ENCODE results near the gene DDIT3. TPM values are rescaled to one million over a fixed set of nuclear protein-coding genes. Genes with fewer than 3 reads are reported as not detected.
"Not testable (repeated sequence)": the region's sequence is repeated elsewhere in the genome, so short reads cannot be mapped to it uniquely, and the experiment has no call there.

DDIT3 gene
- polyA plus RNA-seq, 10 donors: 9.9 to 13.4 (median 11.4) TPM

DNA sequence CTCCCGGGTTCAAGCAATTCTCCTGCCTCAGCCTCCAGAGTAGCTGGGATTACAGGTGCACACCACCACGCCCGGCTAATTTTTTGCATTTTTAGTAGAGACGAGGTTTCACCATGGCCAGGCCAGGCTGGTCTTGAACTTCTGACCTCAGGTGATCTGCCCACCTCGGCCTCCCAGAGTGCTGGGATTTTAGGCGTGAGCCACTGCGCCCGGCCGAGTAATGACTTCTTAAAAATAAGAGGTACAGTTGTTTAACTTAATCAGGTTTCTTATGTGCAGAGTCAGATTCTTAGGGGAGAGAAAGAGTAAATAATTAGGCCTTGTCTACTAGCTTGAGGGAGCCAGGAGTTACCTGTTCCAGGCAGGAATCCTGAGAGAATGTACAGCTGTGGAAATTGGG lies 6.1 kb downstream of the DDIT3 start:
- not testable (repeated sequence) for DNase-seq

DNA sequence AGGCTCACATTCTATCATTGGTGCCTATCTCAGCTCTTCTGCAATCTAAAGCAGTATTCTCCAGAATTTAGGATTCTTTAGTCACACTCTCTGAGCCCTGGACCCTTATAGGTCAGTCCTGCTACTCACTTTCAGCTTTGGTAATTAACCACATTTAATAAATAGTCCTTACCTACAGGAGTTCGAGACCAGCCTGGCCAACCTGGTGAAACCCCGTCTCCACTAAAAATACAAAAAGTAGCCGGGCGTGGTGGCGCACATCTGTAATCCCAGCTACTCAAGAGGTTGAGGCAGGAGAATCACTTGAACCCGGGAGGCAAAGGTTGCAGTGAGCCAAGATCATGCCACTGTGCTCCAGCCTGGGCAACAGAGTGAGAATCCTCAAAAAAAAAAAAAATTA lies 6.6 kb downstream of the DDIT3 start:
- not testable (repeated sequence) for DNase-seq

DNA sequence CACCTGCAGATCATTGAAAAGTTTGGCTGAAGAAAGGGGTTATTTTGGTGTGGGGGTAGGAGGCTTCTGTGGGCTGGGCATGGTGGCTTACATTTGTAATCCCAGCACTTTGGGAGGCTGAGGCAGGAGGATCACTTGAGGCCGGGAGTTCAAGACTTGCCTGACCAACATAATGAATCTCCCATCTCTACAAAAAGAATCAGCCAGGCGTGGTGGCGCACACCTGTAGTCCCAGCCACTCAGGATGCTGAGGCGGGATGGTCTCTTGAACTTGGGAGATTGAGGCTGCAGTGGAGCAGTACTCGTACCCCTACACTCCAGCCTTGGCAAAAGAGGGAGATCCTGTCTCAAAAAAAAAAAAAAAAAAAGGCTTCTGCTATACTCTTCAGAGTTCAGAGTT lies 7.0 kb downstream of the DDIT3 start:
- DNase-seq: no peak

DNA sequence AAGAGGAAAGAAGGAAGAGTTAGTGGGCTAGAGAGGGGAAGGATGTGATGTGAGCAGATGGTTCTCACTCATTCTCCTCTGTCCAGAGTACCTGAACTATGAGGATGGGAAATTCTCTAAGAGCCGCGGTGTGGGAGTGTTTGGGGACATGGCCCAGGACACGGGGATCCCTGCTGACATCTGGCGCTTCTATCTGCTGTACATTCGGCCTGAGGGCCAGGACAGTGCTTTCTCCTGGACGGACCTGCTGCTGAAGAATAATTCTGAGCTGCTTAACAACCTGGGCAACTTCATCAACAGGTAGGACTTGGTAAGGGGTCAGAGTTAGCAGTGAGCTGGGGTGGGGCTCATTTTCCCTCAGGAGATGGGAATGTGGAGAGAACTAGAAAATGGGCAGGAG lies 7.6 kb downstream of the DDIT3 start:
- no peak for DNase-seq

DNA sequence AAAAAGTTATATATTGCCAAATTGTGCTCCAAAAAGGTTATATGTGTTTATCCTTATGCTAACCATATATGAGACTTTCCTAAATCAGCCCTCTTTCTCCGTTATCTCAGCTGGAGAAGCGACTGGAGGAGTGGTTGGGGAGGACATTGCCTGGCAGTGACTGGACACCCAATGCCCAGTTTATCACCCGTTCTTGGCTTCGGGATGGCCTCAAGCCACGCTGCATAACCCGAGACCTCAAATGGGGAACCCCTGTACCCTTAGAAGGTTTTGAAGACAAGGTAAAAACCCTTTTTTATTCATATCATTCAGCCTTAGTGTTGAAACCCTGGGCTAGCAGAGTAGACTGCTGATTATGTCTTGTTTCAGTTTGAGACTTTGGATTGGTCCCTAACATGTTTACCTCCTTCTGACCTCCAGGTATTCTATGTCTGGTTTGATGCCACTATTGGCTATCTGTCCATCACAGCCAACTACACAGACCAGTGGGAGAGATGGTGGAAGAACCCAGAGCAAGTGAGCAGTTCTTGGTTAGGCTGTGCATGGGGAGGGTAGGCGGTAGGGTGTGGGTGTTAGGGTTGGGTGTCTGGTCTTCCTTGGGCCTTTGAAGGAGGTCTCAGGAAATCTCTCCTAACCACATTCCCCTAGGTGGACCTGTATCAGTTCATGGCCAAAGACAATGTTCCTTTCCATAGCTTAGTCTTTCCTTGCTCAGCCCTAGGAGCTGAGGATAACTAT lies 8.6 kb downstream of the DDIT3 start:
- no peak for DNase-seq

DNA sequence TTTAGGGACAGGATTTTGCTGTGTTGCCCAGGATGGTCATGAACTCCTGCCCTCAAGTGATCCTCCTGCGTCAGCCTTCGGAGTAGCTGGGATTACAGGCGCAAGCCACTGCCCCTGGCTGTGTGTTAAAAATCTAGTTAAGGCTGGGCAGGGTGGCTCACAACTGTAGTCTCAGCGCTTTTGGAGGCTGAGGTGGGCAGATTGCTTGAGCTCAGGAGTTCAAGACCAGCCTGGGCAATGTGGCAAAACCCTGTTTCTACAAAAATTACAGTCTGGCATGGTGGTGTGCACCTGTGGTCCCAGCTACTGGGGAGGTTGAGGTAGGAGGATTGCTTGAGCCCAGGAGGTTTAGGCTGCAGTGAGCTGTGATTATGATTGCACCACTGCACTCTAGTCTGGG lies 9.2 kb downstream of the DDIT3 start:
- no peak for DNase-seq

DNA sequence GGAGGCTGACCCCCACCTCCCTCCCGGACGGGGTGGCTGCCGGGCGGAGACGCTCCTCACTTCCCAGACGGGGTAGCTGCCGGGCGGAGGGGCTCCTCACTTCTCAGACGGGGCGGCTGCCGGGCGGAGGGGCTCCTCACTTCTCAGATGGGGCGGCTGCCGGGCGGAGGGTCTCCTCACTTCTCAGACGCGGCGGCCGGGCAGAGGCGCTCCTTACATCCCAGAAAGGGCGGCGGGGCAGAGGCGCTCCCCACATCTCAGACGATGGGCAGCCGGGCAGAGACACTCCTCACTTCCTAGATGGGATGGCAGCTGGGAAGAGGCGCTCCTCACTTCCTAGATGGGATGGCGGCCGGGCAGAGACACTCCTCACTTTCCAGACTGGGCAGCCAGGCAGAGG lies 12.5 kb downstream of the DDIT3 start:
- DNase-seq: not testable (repeated sequence)

DNA sequence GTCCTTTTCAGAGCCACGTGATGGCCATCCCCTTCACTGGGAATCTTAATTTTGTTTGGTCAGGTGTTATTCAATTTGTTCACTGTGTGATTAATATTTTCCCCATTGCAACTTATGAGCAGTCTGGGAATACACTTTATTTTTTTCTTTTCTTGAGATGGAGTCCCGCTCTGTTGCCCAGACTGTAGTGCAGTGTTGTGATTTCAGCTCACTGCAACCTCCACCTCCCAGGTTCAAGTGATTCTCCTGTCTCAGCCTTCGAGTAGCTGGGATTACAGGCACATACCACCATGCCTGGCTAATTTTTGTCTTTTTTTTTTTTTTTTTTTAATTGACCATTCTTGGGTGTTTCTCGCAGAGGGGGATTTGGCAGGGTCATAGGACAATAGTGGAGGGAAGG lies 13.8 kb downstream of the DDIT3 start:
- DNase-seq: not testable (repeated sequence)

DNA sequence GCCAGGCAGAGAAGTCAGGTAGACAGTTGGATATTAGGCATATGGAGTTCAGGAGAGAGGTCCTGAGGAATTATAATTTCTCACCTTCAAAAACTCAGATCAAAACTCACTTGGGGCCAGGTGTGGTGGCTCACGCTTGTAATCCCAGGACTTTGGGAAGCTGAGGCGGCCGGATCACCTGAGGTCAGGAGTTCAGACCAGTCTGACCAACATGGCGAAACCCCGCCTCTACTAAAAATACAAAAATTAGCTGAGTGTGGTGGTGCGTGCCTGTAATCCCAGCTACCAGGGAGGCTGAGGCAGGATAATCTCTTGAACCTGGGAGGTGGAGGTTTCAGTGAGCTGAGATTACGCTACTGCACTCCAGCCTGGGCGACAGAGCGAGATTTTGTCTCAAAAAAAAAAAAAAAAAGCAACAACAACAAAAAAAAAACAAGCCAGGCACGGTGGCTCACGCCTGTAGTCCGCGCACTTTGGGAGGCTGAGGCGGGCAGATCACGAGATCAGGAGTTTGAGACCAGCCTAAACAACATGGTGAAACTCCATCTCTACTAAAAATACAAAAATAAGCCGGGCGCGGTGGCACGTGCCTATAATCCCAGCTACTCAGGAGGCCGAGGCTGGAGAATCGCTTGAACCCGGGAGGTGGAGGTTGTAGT lies 17.9 kb downstream of the DDIT3 start:
- not testable (repeated sequence) for DNase-seq

DNA sequence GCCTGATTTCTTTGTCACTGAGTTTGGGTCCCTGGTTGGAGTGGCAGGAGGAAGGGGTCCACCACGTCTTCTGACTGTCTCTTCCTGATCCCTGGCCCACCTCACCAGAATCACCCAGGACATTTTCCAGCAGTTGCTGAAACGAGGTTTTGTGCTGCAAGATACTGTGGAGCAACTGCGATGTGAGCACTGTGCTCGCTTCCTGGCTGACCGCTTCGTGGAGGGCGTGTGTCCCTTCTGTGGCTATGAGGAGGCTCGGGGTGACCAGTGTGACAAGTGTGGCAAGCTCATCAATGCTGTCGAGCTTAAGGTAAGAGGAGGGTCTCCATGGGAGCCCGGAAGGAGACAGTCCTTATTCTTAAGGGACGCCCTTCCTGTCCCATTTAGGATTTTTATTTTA lies 20.1 kb downstream of the DDIT3 start:
- DNase-seq: no peak

DNA sequence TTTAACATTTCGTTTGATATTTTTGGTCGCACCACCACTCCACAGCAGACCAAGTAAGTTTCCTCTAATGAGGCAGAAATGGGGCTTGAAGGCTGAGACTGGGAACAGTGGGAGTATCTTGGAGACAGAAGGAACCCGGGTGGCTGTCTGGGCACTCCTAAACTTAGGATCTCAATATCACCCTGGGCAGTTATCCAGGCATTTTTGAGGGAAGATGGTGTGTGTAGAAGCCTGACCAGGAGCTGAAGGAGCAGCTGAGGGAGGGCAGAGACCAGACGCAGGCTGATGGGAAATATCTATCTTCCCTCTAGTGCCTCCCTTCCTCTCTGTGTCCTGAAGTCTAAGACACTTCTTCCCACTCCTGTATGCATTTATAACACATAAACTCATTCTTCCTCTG lies 21.7 kb downstream of the DDIT3 start:
- DNase-seq: no peak

DNA sequence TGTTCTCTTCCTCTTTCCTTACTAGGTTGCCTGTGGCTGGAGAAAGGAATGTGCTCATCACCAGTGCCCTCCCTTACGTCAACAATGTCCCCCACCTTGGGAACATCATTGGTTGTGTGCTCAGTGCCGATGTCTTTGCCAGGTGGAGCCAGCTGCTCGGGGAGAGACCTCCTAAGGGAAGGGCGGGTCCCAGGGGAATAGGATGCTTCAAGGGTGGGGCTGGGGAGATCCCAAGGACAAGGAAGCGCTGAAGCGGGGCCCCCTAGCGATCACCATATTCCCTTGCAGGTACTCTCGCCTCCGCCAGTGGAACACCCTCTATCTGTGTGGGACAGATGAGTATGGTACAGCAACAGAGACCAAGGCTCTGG lies 22.2 kb downstream of the DDIT3 start:
- no peak for DNase-seq

DNA sequence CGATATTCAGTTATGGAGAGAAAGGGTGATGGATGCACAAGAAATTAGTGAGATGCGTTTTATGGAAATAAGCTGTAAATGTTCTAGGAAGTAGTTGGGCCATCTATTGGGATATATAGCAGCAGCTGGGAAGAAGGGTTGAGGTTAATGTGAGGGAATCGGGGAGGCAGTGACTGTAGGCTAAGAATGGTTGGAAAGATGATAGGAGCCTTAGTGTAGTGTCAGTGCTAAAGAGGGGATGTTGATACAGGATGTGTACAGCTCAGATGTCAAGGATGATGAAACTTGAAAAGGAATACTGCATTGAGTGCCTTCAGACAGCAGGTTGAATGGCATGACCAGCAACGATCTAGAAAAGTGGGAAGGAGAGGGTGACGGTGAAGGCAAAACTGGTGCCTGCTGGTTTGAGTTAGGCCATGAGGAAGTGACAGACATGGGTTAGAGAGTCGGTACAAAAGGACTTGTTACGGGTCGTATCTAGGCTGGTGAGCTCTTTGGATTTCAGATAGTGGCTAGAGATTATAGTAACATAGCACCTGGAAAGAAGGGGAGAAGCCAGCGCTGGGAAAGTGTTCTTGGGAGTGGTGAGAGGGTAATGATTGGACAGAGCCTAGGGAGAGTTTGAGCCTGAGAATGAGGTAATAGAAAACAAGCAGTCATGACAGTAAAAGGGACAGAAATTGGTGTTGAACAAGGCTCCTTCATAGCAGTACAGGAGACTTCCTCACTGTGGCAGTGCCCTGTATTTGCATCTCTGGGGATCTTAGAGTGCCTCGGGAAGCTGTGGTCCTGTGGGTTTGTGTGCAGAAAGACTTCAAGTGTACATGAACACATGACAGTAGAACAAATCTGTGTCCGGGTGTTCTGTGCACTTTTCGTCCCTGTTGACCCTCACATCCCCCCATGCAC lies 22.8 kb downstream of the DDIT3 start:
- no peak for DNase-seq

DNA sequence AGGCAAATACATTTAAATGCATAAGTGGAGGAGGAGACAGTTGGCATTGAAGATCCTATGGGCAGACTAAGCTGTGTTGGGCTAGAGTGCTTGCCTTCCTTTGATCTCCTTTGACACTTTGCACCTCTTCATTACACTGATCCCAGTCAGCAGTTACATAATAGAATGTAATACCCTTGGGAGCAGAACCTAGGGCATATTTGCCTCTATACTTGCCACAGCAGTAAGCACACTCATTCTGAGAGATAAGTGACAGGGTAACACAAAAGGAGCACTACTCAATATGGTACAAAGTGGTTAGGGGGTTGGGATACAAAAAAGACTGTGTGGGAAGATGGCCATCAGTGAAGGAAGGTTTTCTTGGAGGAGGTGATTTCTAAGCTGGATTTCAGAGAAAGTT lies 23.5 kb downstream of the DDIT3 start:
- no peak for DNase-seq

DNA sequence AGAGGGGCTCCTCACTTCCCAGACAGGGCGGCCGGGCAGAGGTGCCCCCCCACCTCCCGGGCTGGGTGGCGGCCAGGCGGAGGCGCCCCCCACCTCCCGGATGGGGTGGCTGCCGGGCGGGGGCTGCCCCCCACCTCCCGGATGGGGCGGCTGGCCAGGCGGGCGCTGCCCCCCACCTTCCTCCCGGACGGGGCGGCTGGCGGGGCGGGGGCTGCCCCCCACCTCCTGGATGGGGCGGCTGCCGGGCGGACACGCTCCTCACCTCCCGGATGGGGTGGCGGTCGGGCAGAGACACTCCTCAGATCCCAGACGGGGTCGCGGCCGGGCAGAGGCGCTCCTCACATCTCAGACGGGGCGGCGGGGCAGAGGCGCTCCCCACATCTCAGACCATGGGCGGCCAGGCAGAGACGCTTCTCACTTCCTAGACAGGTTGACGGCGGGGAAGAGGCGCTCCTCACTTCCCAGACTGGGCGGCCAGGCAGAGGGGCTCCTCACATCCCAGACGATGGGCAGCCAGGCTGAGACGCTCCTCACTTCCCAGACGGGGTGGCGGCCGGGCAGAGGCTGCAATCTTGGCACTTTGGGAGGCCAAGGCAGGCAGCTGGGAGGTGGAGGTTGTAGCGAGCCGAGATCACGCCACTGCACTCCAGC lies 25.1 kb downstream of the DDIT3 start:
- not testable (repeated sequence) for DNase-seq

DNA sequence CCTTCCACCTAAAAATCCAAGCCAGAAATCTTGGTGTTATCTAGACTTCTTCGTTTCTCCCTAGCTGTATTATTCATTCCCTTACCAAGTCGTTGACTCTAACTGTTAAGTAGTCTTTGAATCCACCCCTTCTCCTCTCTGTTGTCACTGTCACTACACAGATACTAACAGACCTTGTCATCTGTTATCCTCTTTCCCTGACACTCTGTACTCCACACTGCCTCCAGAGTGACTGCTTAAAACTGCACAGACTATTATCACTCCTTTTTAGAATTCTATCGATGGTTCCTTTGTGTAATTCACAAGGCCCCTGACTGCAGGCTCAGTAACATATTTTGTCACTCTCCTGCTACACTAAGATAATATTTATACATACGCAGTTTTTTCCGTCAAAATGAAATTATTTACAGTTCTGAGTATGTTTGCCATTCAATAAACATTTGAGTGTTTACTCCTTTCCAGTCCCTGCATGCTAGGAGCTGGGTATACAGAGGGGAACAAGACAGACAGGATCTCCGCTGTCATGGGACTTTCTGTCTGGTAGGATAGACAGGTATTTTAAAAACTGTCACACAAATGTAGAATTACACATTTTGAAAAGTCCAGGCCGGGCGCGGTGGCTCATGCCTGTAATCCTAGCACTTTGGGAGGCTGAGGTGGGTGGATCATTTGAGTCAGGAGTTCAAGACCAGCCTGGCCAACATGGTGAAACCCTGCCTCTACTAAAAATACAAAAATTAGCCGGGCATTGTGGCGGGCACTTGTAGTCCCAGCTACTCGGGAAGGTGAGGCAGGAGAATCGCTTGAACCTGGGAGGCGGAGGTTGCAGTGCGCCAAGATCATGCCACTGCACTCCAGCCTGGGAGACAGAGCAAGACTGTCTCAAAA lies 28.7 kb downstream of the DDIT3 start:
- no peak for DNase-seq

DNA sequence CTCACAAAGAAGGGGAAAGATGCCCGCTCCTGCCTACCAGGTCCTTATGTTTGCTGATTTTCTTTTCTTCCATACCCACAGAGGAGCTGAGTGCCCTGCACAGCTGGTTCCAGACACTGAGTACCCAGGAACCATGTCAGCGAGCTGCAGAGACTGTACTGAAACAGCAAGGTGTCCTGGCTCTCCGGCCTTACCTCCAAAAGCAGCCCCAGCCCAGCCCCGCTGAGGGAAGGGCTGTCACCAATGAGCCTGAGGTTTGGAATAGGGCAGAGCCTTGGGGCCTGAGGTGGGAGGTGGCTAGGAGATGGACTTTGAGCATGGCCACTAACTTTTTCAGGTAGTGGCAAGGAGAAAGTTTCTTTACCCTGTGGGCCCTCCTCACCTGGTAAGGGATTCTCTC lies 30.2 kb downstream of the DDIT3 start:
- DNase-seq: no peak

DNA sequence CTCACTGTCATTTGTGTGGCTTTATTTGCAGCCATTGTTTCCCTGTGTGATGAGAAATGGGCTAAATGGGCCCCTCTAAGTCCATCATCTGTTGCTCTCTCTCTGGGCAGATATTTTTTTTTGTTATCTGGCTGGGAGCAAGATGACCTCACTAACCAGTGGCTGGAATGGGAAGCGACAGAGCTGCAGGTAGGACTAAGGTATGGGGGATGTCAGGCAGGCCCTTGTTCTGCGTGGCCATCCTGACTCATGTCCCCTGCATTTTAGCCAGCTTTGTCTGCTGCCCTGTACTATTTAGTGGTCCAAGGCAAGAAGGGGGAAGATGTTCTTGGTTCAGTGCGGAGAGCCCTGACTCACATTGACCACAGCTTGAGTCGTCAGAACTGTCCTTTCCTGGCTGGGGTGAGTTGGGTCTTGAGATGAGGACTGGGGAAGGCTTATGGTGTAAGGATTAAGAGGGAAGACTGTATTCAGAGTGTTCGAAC lies 31.1 kb downstream of the DDIT3 start:
- DNase-seq: no peak

DNA sequence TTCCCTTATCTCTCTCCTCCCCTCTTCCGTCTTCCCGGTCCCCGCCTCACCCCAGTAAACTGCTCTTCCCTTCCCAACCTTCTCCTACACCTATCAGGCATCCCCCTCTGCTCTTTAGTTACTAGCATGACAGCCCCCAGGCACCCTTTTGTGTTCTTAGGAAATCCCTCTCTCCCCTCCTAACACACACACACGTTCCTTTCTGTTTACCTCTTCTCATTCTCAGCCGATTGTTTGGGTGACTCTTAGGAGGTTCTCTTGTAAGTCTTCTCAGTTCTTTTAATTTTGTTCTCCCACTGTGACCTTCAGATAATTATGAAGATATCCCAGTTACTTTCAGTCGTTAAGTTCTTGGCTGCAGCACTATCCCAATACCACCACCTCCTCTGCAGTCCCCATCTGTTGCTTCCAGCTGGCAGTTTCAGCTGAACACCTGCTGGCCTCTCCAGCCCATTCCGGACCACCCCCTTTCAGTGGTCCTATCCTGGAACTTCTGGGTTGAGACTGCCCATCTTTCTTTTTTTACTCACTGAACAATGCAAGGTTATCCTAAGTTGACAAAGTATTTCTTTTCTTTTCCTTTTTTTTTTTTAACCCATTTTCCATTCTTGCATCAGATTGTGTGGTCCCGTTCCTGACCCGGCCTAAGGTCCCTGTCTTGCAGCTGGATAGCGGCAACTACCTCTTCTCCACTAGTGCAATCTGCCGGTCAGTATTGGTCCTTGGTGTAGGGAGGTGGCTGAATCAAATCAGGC lies 31.7 kb downstream of the DDIT3 start:
- no peak for DNase-seq
